Aorta (tissue), 4 donors: ENCODE results near the gene LRIT1. TPM values are rescaled to one million over a fixed set of nuclear protein-coding genes. Genes with fewer than 3 reads are reported as not detected.

ENCODE experiments used
- polyA plus RNA-seq, 2 donors: library from polyadenylated mRNA; stranded (reverse); fragments of 200-250 nt; gene quantifications; one replicate each; pipeline ENCODE4 v1.2.3, GENCODE V29; 2013
- total RNA-seq, 2 donors: library from RNA; stranded (reverse); fragmentation: NEBNext Ultra II Directional; extraction: Animal tissue kit (Norgen Biotek cat#: 25700); gene quantifications; one replicate each; pipeline ENCODE4 v1.2.1, GENCODE V29; 2021
- donor health status: healthy with polysubstance abuse.
- donor health status: Bipolar disorder and iron deficiency.
- donor health status: DM: no; HTN: no; CAD: no.
- donor health status: DM: yes; HTN: yes; CAD: no.

The LRIT1 gene
- total and polyA plus RNA-seq, 4 donors, result not detected

Other genes starting within 250 kb of the LRIT1 start
- gene GHITM, start 102.0 kb downstream of the LRIT1 start, total RNA-seq, result 10 to 100 TPM; 77.2 to 88.3 TPM
- 100 to 1,000 TPM; 109 to 195 TPM for gene GHITM, start 102.0 kb downstream of the LRIT1 start, polyA plus RNA-seq
- not detected for gene GPR15LG, start 67.7 kb downstream of the LRIT1 start, total RNA-seq
- gene GPR15LG, start 67.7 kb downstream of the LRIT1 start, polyA plus RNA-seq, result 1 to 10 TPM in 1 of 2 donors, under 1 TPM in 1; 0.59 to 1.0 TPM
- under 1 TPM; 0.32 to 0.42 TPM for gene CDHR1, start 47.0 kb downstream of the LRIT1 start, total RNA-seq
- not detected for gene CDHR1, start 47.0 kb downstream of the LRIT1 start, polyA plus RNA-seq
- not detected for gene LRIT2, start 16.0 kb downstream of the LRIT1 start, total RNA-seq
- gene LRIT2, start 16.0 kb downstream of the LRIT1 start, polyA plus RNA-seq, result not detected
- not detected for gene RGR, start 3.5 kb upstream of the LRIT1 start, total RNA-seq
- not detected for gene RGR, start 3.5 kb upstream of the LRIT1 start, polyA plus RNA-seq
- gene CCSER2, start 87.0 kb upstream of the LRIT1 start, total RNA-seq, result 100 to 1,000 TPM in 1 of 2 donors, 10 to 100 TPM in 1; 95.0 to 111 TPM
- 10 to 100 TPM; 23.1 to 23.8 TPM for gene CCSER2, start 87.0 kb upstream of the LRIT1 start, polyA plus RNA-seq